PC-3 (cell line): Measurements from ENCODE around the gene KCTD5. TPM values are rescaled to one million over a fixed set of nuclear protein-coding genes. Genes with fewer than 3 reads are reported as not detected.

Experiments used
- ATAC-seq: fragments of 200-7000 bp; cut with Tn5 transposase; 2 replicates; pipeline ENCODE4 v1.9.1; 2020; ENCODE audit warnings: mild to moderate bottlenecking, moderate library complexity
- BruUV-seq: library from RNA; stranded (reverse); fragments of 400-500 nt; replicated peaks from 2 replicates; lab custom pipeline; 2021; lab: Mats Ljungman, UMichigan
- CTCF ChIA-PET: fragments of 300-600 bp; sonication (Branson Sonifier 250); formaldehyde crosslinking; loops from one replicate; lab custom pipeline; 2022; ENCODE audit warnings: antibody characterized with exemption; lab: Charles Lee
- POLR2A ChIA-PET: fragments of 300-600 bp; sonication (Branson Sonifier 250); formaldehyde crosslinking; loops from one replicate; lab custom pipeline; 2022; ENCODE audit warnings: antibody characterized with exemption; ENCODE audit not compliant: unreplicated experiment; lab: Charles Lee
- DNase-seq: peaks from one replicate; pipeline ENCODE4 v3.0.0-alpha.2; 2015
- H2AFZ ChIP-seq: fragments of 300-600 bp; sonication (generic); 2 replicates; pipeline ENCODE4 v1.6.0; 2016; ENCODE audit warnings: antibody characterized with exemption, low read length
- H3F3A ChIP-seq: fragments of 300-600 bp; sonication (generic); one replicate; pipeline ENCODE4 v1.6.0; 2017; ENCODE audit warnings: antibody characterized with exemption, low read length, control low read depth, mild to moderate bottlenecking; ENCODE audit not compliant: unreplicated experiment
- H3K27ac ChIP-seq: fragments of 300-600 bp; sonication (generic); 2 replicates; pipeline ENCODE4 v1.5.1; 2016; ENCODE audit warnings: mild to moderate bottlenecking, low read length
- H3K27me3 ChIP-seq: fragments of 300-600 bp; sonication (generic); 2 replicates; pipeline ENCODE4 v1.6.1; 2016; ENCODE audit warnings: low read length, mixed read lengths
- H3K36me3 ChIP-seq: fragments of 300-600 bp; sonication (generic); 2 replicates; pipeline ENCODE4 v1.6.1; 2016; ENCODE audit warnings: low read depth, mixed run types, low read length, mixed read lengths
- H3K4me1 ChIP-seq: fragments of 300-600 bp; sonication (generic); 2 replicates; pipeline ENCODE4 v1.5.1; 2016; ENCODE audit warnings: low read length; ENCODE audit not compliant: insufficient read depth
- H3K4me2 ChIP-seq: fragments of 300-600 bp; sonication (generic); 2 replicates; pipeline ENCODE4 v1.6.0; 2016; ENCODE audit warnings: low read length
- H3K4me3 ChIP-seq: fragments of 300-600 bp; sonication (generic); 2 replicates; pipeline ENCODE4 v1.5.1; 2016; ENCODE audit warnings: mild to moderate bottlenecking, low read length, mixed read lengths
- H3K79me2 ChIP-seq: fragments of 300-600 bp; sonication (generic); 2 replicates; pipeline ENCODE4 v1.6.1; 2017; ENCODE audit warnings: low read length, mixed read lengths
- H3K9ac ChIP-seq: fragments of 300-600 bp; sonication (generic); 2 replicates; pipeline ENCODE4 v1.6.0; 2016; ENCODE audit warnings: mild to moderate bottlenecking, low read length
- H3K9me2 ChIP-seq: fragments of 300-600 bp; sonication (generic); replicated peaks from 2 replicates; pipeline ENCODE4 v1.6.1; 2016; ENCODE audit warnings: mixed run types, low read length, mixed read lengths
- H3K9me3 ChIP-seq: fragments of 300-600 bp; sonication (generic); 2 replicates; pipeline ENCODE4 v1.6.1; 2016; ENCODE audit warnings: low read length, mixed read lengths
- H4K20me1 ChIP-seq: fragments of 300-600 bp; sonication (generic); 2 replicates; pipeline ENCODE4 v1.6.1; 2016; ENCODE audit warnings: low read length, mixed read lengths
- CTCF ChIP-seq: fragments of 300-600 bp; sonication (generic); conservative IDR thresholded peaks from 2 replicates; pipeline ENCODE4 v1.5.1; 2017; ENCODE audit warnings: antibody characterized with exemption, low read depth, mild to moderate bottlenecking, low read length
- EZH2 ChIP-seq: fragments of 300-600 bp; sonication (generic); IDR thresholded peaks from one replicate; pipeline ENCODE4 v1.6.1; 2017; ENCODE audit warnings: antibody characterized with exemption, mild to moderate bottlenecking, low read length; ENCODE audit not compliant: unreplicated experiment
- EZH2phosphoT487 ChIP-seq: fragments of 300-600 bp; sonication (generic); IDR thresholded peaks from 2 replicates; pipeline ENCODE4 v1.6.1; 2018; ENCODE audit warnings: mild to moderate bottlenecking, antibody characterized with exemption, low read length, borderline replicate concordance
- intact Hi-C: fragments of 100-400 bp; cut with micrococcal nuclease; formaldehyde crosslinking; loops from 2 replicates; pipeline ENCODE4 v1.9.0; 2023
- total RNA-seq: library from RNA; depleted of rRNA; stranded (reverse); fragments of >200 nt; gene quantifications from 2 replicates; pipeline ENCODE4 v1.2.3, GENCODE V29; 2014

Gene KCTD5
- total RNA-seq, 1 experiment from 2014 or later = 52.2 TPM

GRCh38 chr16:2708955-2709587 lies 26.7 kb downstream of the KCTD5 start:
- Histone ChIP-seq H3K9me2 (no peaks in the 10 kb centered on the region), H3K4me1 (no peaks in the 10 kb centered on the region), H3K27ac (no peak overlapping the region), H3K9ac (no peak overlapping the region), H3K79me2 (no peaks in the 10 kb centered on the region), H2AFZ (no peak overlapping the region), H3K27me3 (no peaks in the 10 kb centered on the region), H3F3A (no peaks in the 10 kb centered on the region), H4K20me1 (no peaks in the 10 kb centered on the region), H3K4me2 (no peak overlapping the region), H3K4me3 (no peak overlapping the region), H3K36me3 (no peaks in the 10 kb centered on the region), H3K9me3 (no peaks in the 10 kb centered on the region)
- intact Hi-C loops = no loop called here
- CTCF ChIA-PET = no interaction called here
- ATAC-seq (no peak), DNase-seq (no peak)
- BruUV-seq = no TSS peak
- POLR2A ChIA-PET = no interaction called here
- TF ChIP-seq EZH2 = no peak

GRCh38 chr16:2709588-2709984 lies 27.3 kb downstream of the KCTD5 start:
- TF ChIP-seq CTCF = no peak
- no peak for TF ChIP-seq EZH2
- TF ChIP-seq EZH2phosphoT487 = no peak
- H3K27me3 ChIP-seq = no peaks in the 10 kb centered on the region
- CTCF ChIA-PET = no interaction called here
- DNase-seq (no peak), ATAC-seq (no peak)
- H3K9ac ChIP-seq = no peak overlapping the region
- no peaks in the 10 kb centered on the region for H4K20me1 ChIP-seq
- H3K4me1 ChIP-seq = no peaks in the 10 kb centered on the region
- H3K9me2 ChIP-seq = no peaks in the 10 kb centered on the region
- H2AFZ ChIP-seq = no peak overlapping the region
- H3F3A ChIP-seq = no peaks in the 10 kb centered on the region
- no peak overlapping the region for H3K4me3 ChIP-seq
- H3K36me3 ChIP-seq = no peaks in the 10 kb centered on the region
- H3K27ac ChIP-seq = no peak overlapping the region
- H3K79me2 ChIP-seq = no peaks in the 10 kb centered on the region
- H3K9me3 ChIP-seq = no peaks in the 10 kb centered on the region
- intact Hi-C loops = no loop called here
- POLR2A ChIA-PET = no interaction called here
- BruUV-seq = no TSS peak
- H3K4me2 ChIP-seq = no peak overlapping the region

- ATAC-seq = no peak
Measured at GRCh38 chr16:2710021-2710710, 27.8 kb downstream of the KCTD5 start.

More at GRCh38 chr16:2710021-2710710, 27.8 kb downstream of the KCTD5 start:
- H3K9me3 ChIP-seq = no peaks in the 10 kb centered on the region
- H3K27me3 ChIP-seq = no peaks in the 10 kb centered on the region
- no peak overlapping the region for H3K4me2 ChIP-seq
- H3K27ac ChIP-seq = no peak overlapping the region
- POLR2A ChIA-PET = no interaction called here
- no peak for TF ChIP-seq EZH2
- TF ChIP-seq CTCF = no peak
- no peak for TF ChIP-seq EZH2phosphoT487
- no TSS peak for BruUV-seq
- no peak overlapping the region for H3K9ac ChIP-seq
- no peak for DNase-seq
- CTCF ChIA-PET = no interaction called here
- H3F3A ChIP-seq = no peaks in the 10 kb centered on the region
- H2AFZ ChIP-seq = no peak overlapping the region
- H3K9me2 ChIP-seq = no peaks in the 10 kb centered on the region
- intact Hi-C loops = no loop called here
- H3K4me1 ChIP-seq = no peaks in the 10 kb centered on the region
- H3K79me2 ChIP-seq = no peaks in the 10 kb centered on the region
- H3K4me3 ChIP-seq = no peak overlapping the region
- H4K20me1 ChIP-seq = no peaks in the 10 kb centered on the region
- no peaks in the 10 kb centered on the region for H3K36me3 ChIP-seq
